Measurements from ENCODE around the gene ELFN1. TPM values are rescaled to one million over a fixed set of nuclear protein-coding genes. Genes with fewer than 3 reads are reported as not detected.

The ELFN1 gene
- polyA plus RNA-seq, 1 donor (not counting 4 experiments of a cell fraction or from before 2014, with no cell fraction given) = 0.03 TPM

GRCh38 chr7:1758859-1759521 is 88.9 kb downstream of the ELFN1 start:
- Histone ChIP-seq H3K9me3 (ENCODE audit: control insufficient read depth, low read depth, low read length) (no peaks in the 10 kb centered on the region), H3K4me3 (ENCODE audit: control insufficient read depth in 2 of 3, extremely low read depth in 1 of 3, insufficient read depth in 2 of 3, low read depth in 1 of 3, low read length in 3 of 3) (no peak overlapping the region), H4K20me1 (ENCODE audit: control insufficient read depth, extremely low read depth, insufficient read depth, low read length) (no peaks in the 10 kb centered on the region), H3K9me1 (ENCODE audit: control insufficient read depth, extremely low read depth, insufficient read depth, low read length) (no peaks in the 10 kb centered on the region), H3K79me2 (ENCODE audit: control insufficient read depth, insufficient read depth, low read length) (no peaks in the 10 kb centered on the region), H3K4me2 (ENCODE audit: control insufficient read depth, extremely low read depth, insufficient read depth, low read depth, low read length) (no peak overlapping the region), H3K27ac (ENCODE audit: control insufficient read depth, insufficient read depth, low read length) (no peak overlapping the region), H3K36me3 (ENCODE audit: control insufficient read depth in 2 of 2, extremely low read depth in 1 of 2, insufficient read depth in 2 of 2, low read length in 2 of 2) (no peaks in the 10 kb centered on the region), H3K27me3 (ENCODE audit: control insufficient read depth, extremely low read depth, insufficient read depth, low read length) (peaks cover 3% of the 10 kb centered on the region), H2AFZ (ENCODE audit: control insufficient read depth, low read length) (no peak overlapping the region), H3K4me1 (ENCODE audit: control insufficient read depth, extremely low read depth, insufficient read depth, low read length) (no peaks in the 10 kb centered on the region), H3K9ac (ENCODE audit: control insufficient read depth, extremely low read depth, insufficient read depth, low read length) (no peak overlapping the region)
- DNase-seq (ENCODE audit: low read depth, low spot score) = no peak
- no peak for FAIRE-seq
- TF ChIP-seq CTCF (optimal IDR thresholded peaks at IDR 0.05 in 1 of 3, IDR thresholded peaks at IDR 0.05 in 1 of 3, conservative IDR thresholded peaks at IDR 0.05 in 1 of 3; ENCODE audit: extremely low read depth in 1 of 3, insufficient read depth in 2 of 3, low read length in 3 of 3) (no peak), EZH2 (IDR thresholded peaks at IDR 0.05; ENCODE audit: low read length) (no peak)
- dilution Hi-C loops (cut with MboI; ENCODE audit: extremely low pct_ligation_motif_present, low sequenced_read_pairs) = no loop called here

GRCh38 chr7:1761097-1761496 is 91.0 kb downstream of the ELFN1 start:
- Histone ChIP-seq H3K4me2 (ENCODE audit: control insufficient read depth, extremely low read depth, insufficient read depth, low read depth, low read length) (no peak overlapping the region), H3K27ac (ENCODE audit: control insufficient read depth, insufficient read depth, low read length) (no peak overlapping the region), H3K9me3 (ENCODE audit: control insufficient read depth, low read depth, low read length) (no peaks in the 10 kb centered on the region), H3K9ac (ENCODE audit: control insufficient read depth, extremely low read depth, insufficient read depth, low read length) (no peak overlapping the region), H4K20me1 (ENCODE audit: control insufficient read depth, extremely low read depth, insufficient read depth, low read length) (no peaks in the 10 kb centered on the region), H3K27me3 (ENCODE audit: control insufficient read depth, extremely low read depth, insufficient read depth, low read length) (no peaks in the 10 kb centered on the region), H3K4me3 (ENCODE audit: control insufficient read depth in 2 of 3, extremely low read depth in 1 of 3, insufficient read depth in 2 of 3, low read depth in 1 of 3, low read length in 3 of 3) (no peak overlapping the region), H3K79me2 (ENCODE audit: control insufficient read depth, insufficient read depth, low read length) (no peaks in the 10 kb centered on the region), H2AFZ (ENCODE audit: control insufficient read depth, low read length) (no peak overlapping the region), H3K9me1 (ENCODE audit: control insufficient read depth, extremely low read depth, insufficient read depth, low read length) (no peaks in the 10 kb centered on the region), H3K36me3 (ENCODE audit: control insufficient read depth in 2 of 2, extremely low read depth in 1 of 2, insufficient read depth in 2 of 2, low read length in 2 of 2) (no peaks in the 10 kb centered on the region), H3K4me1 (ENCODE audit: control insufficient read depth, extremely low read depth, insufficient read depth, low read length) (no peaks in the 10 kb centered on the region)
- TF ChIP-seq EZH2 (IDR thresholded peaks at IDR 0.05; ENCODE audit: low read length) (no peak), CTCF (optimal IDR thresholded peaks at IDR 0.05 in 1 of 3, IDR thresholded peaks at IDR 0.05 in 1 of 3, conservative IDR thresholded peaks at IDR 0.05 in 1 of 3; ENCODE audit: extremely low read depth in 1 of 3, insufficient read depth in 2 of 3, low read length in 3 of 3) (no peak)
- FAIRE-seq (no peak), DNase-seq (ENCODE audit: low read depth, low spot score) (no peak)
- dilution Hi-C loops (cut with MboI; ENCODE audit: extremely low pct_ligation_motif_present, low sequenced_read_pairs) = no loop called here

All from keratinocyte (primary cell).